H9 (cell line): ENCODE results near the gene LEMD3. TPM values are rescaled to one million over a fixed set of nuclear protein-coding genes. Genes with fewer than 3 reads are reported as not detected.

Experiments
- DNase-seq: peaks from one replicate; pipeline ENCODE4 v3.0.0-alpha.2; 2017
- H2AFZ ChIP-seq: one replicate; pipeline ENCODE4 v1.6.1; 2013; ENCODE audit warnings: mild to moderate bottlenecking, low read length, control low read depth, moderate library complexity
- H2AK5ac ChIP-seq: 2 replicates; pipeline ENCODE4 v1.6.1; 2013; ENCODE audit warnings: low read length, control low read depth, mixed read lengths; ENCODE audit not compliant: insufficient read length
- H2BK120ac ChIP-seq: one replicate; pipeline ENCODE4 v1.6.1; 2013; ENCODE audit warnings: low read depth, mild to moderate bottlenecking, low read length, control low read depth, inconsistent platforms; ENCODE audit not compliant: poor library complexity, severe bottlenecking
- H2BK12ac ChIP-seq: 2 replicates; pipeline ENCODE4 v1.6.1; 2013; ENCODE audit warnings: low read length, control low read depth, mixed read lengths, low read depth; ENCODE audit not compliant: insufficient read length
- H2BK15ac ChIP-seq: 2 replicates; pipeline ENCODE4 v1.6.1; 2013; ENCODE audit warnings: low read depth, low read length, control low read depth
- H2BK20ac ChIP-seq: one replicate; pipeline ENCODE4 v1.6.1; 2013; ENCODE audit warnings: low read depth, mild to moderate bottlenecking, low read length, control low read depth, inconsistent platforms; ENCODE audit not compliant: poor library complexity, severe bottlenecking
- H2BK5ac ChIP-seq: 2 replicates; pipeline ENCODE4 v1.6.1; 2013; ENCODE audit warnings: low read length, control low read depth, mixed read lengths; ENCODE audit not compliant: insufficient read length
- H3K14ac ChIP-seq: 2 replicates; pipeline ENCODE4 v1.6.1; 2013; ENCODE audit warnings: low read length, control low read depth; ENCODE audit not compliant: insufficient read depth
- H3K18ac ChIP-seq: 2 replicates; pipeline ENCODE4 v1.6.1; 2013; ENCODE audit warnings: low read depth, mild to moderate bottlenecking, mixed read lengths, low read length, control low read depth; ENCODE audit not compliant: insufficient read length
- H3K23ac ChIP-seq: 2 replicates; pipeline ENCODE4 v1.6.1; 2013; ENCODE audit warnings: low read length, control low read depth, mixed read lengths, low read depth; ENCODE audit not compliant: insufficient read length
- H3K23me2 ChIP-seq: 2 replicates; pipeline ENCODE4 v1.6.1; 2013; ENCODE audit warnings: low read depth, mild to moderate bottlenecking, mixed read lengths, low read length, control low read depth; ENCODE audit not compliant: insufficient read length, poor library complexity, severe bottlenecking
- H3K27ac ChIP-seq: 2 replicates; pipeline ENCODE4 v1.5.1; 2013; ENCODE audit warnings: low read length, control low read depth, mixed read lengths, low read depth; ENCODE audit not compliant: insufficient read length
- H3K27me3 ChIP-seq: 2 replicates; pipeline ENCODE4 v1.6.1; 2013; ENCODE audit warnings: low read length, control low read depth, inconsistent platforms; ENCODE audit not compliant: insufficient read depth
- H3K4ac ChIP-seq: 2 replicates; pipeline ENCODE4 v1.6.1; 2013; ENCODE audit warnings: low read depth, mild to moderate bottlenecking, control low read depth, inconsistent platforms, low read length, moderate library complexity
- H3K4me1 ChIP-seq: 2 replicates; pipeline ENCODE4 v1.6.1; 2013; ENCODE audit warnings: low read length, control low read depth, inconsistent platforms; ENCODE audit not compliant: insufficient read depth
- H3K4me2 ChIP-seq: 2 replicates; pipeline ENCODE4 v1.6.1; 2013; ENCODE audit warnings: low read length, control low read depth, mixed read lengths; ENCODE audit not compliant: insufficient read length, insufficient read depth
- H3K56ac ChIP-seq: 2 replicates; pipeline ENCODE4 v1.6.1; 2013; ENCODE audit warnings: low read depth, mild to moderate bottlenecking, mixed read lengths, low read length, control low read depth; ENCODE audit not compliant: insufficient read length
- H3K79me1 ChIP-seq: 2 replicates; pipeline ENCODE4 v1.6.1; 2013; ENCODE audit warnings: low read depth, mild to moderate bottlenecking, moderate library complexity, low read length, control low read depth, inconsistent platforms; ENCODE audit not compliant: insufficient read depth, poor library complexity, severe bottlenecking
- H3K79me2 ChIP-seq: 2 replicates; pipeline ENCODE4 v1.6.1; 2013; ENCODE audit warnings: low read length, control low read depth, inconsistent platforms; ENCODE audit not compliant: insufficient read depth
- H3K9ac ChIP-seq: 2 replicates; pipeline ENCODE4 v1.6.1; 2013; ENCODE audit warnings: low read length, control low read depth, mixed read lengths; ENCODE audit not compliant: insufficient read length; ENCODE audit errors: extremely low read depth
- H3K9me3 ChIP-seq: one replicate; pipeline ENCODE4 v1.6.1; 2013; ENCODE audit warnings: low read depth, low read length, inconsistent platforms; ENCODE audit not compliant: control insufficient read depth
- H3T11ph ChIP-seq: one replicate; pipeline ENCODE4 v1.6.1; 2013; ENCODE audit warnings: mild to moderate bottlenecking, low read length, control low read depth, inconsistent platforms
- H4K20me1 ChIP-seq: one replicate; pipeline ENCODE4 v1.6.1; 2013; ENCODE audit not compliant: control insufficient read depth, insufficient read length, insufficient read depth
- H4K5ac ChIP-seq: 2 replicates; pipeline ENCODE4 v1.6.1; 2013; ENCODE audit warnings: low read depth, mild to moderate bottlenecking, mixed read lengths, low read length, control low read depth; ENCODE audit not compliant: insufficient read length
- H4K8ac ChIP-seq: replicated peaks from 2 replicates; pipeline ENCODE4 v1.6.1; 2013; ENCODE audit warnings: low read length, control low read depth, mixed read lengths, low read depth; ENCODE audit not compliant: insufficient read length
- H4K91ac ChIP-seq: 2 replicates; pipeline ENCODE4 v1.6.1; 2013; ENCODE audit warnings: low read depth, mild to moderate bottlenecking, moderate library complexity, mixed read lengths, low read length, control low read depth; ENCODE audit not compliant: insufficient read length
- H3K27ac Mint-ChIP-seq, 3 experiments: 2 replicates in 2 of 3; 3 replicates in 1 of 3; pipeline ENCODE4 v1.8.0; 2020 to 2021; ENCODE audit warnings: mixed read lengths in 3 of 3, mild to moderate bottlenecking in 1 of 3, moderate library complexity in 1 of 3
- H3K27me3 Mint-ChIP-seq: 2 replicates; pipeline ENCODE4 v1.8.0; 2021; ENCODE audit warnings: low read depth, mild to moderate bottlenecking, moderate library complexity, mixed read lengths
- H3K36me3 Mint-ChIP-seq, 3 experiments: 2 replicates in 2 of 3; 3 replicates in 1 of 3; pipeline ENCODE4 v1.8.0; 2020 to 2021; ENCODE audit warnings: low read depth in 3 of 3, mixed read lengths in 3 of 3; ENCODE audit not compliant: insufficient read depth in 1 of 3
- H3K4me1 Mint-ChIP-seq, 2 experiments: 2 replicates each; pipeline ENCODE4 v1.8.0; 2020; ENCODE audit warnings: mixed read lengths in 2 of 2
- H3K4me3 Mint-ChIP-seq, 2 experiments: 2 replicates in 1 of 2; 3 replicates in 1 of 2; pipeline ENCODE4 v1.8.0; 2020 to 2021; ENCODE audit warnings: mild to moderate bottlenecking in 2 of 2, mixed read lengths in 2 of 2, moderate library complexity in 1 of 2
- H3K9me3 Mint-ChIP-seq, 2 experiments: 2 replicates in 1 of 2; 3 replicates in 1 of 2; pipeline ENCODE4 v1.8.0; 2020; ENCODE audit warnings: mild to moderate bottlenecking in 2 of 2, mixed read lengths in 2 of 2, moderate library complexity in 1 of 2
- CTCF ChIP-seq: fragments of 200-600 bp; sonication (generic); conservative IDR thresholded peaks from 3 replicates; pipeline ENCODE4 v1.8.0; 2021; ENCODE audit warnings: antibody characterized with exemption, mild to moderate bottlenecking
- WGBS: extraction: QIAGEN DNeasy Blood & Tissue Kit; methylation state at CpG from one replicate; pipeline ENCODE4 v1.1.7; 2013; ENCODE audit warnings: missing lambda C conversion rate, low lambda C conversion rate, mixed read lengths; ENCODE audit not compliant: insufficient read length; ENCODE audit errors: extremely low coverage; 5-methylcytosine and 5-hydroxymethylcytosine counted together
- total RNA-seq: library from RNA; stranded (reverse); gene quantifications from 2 replicates; pipeline ENCODE4 v1.2.1, GENCODE V29; 2021

Gene LEMD3
- total RNA-seq, 1 experiment from 2014 or later = 38.1 TPM

GRCh38 chr12:65279369-65280112, 110.2 kb downstream of the LEMD3 start:
- H3K36me3 Mint-ChIP-seq = no peaks in the 10 kb centered on the region
- Histone ChIP-seq H3T11ph (no peak overlapping the region), H3K18ac (no peak overlapping the region), H3K79me1 (no peaks in the 10 kb centered on the region), H3K27me3 (peaks cover 2% of the 10 kb centered on the region; the same call in 1 of the 2 replicates), H2AK5ac (no peak overlapping the region), H2BK120ac (no peak overlapping the region), H3K23me2 (peaks cover 8% of the 10 kb centered on the region), H2BK15ac (no peak overlapping the region), H2AFZ (no peak overlapping the region), H3K56ac (no peak overlapping the region), H3K9me3 (no peaks in the 10 kb centered on the region), H3K14ac (no peak overlapping the region), H3K9ac (no peak overlapping the region), H4K5ac (no peak overlapping the region), H3K4me2 (peak overlapping the region; percentile 92), H3K79me2 (no peaks in the 10 kb centered on the region), H3K4ac (no peak overlapping the region), H2BK20ac (no peak overlapping the region), H2BK5ac (no peak overlapping the region), H3K4me1 (peaks cover 3% of the 10 kb centered on the region; the same call in 1 of the 2 replicates), H4K20me1 (no peaks in the 10 kb centered on the region), H3K23ac (no peak overlapping the region), H3K27ac (no peak overlapping the region), H4K8ac (no peak overlapping the region), H4K91ac (no peak overlapping the region), H2BK12ac (no peak overlapping the region)
- peaks cover 10 to 19% of the 10 kb centered on the region in 2 experiments for H3K4me1 Mint-ChIP-seq
- peaks cover 38% of the 10 kb centered on the region for H3K27me3 Mint-ChIP-seq
- TF ChIP-seq CTCF = no peak
- H3K4me3 Mint-ChIP-seq = peak overlapping the region; percentile 72 to 80
- WGBS = no CpG with 5 or more reads among the region's 23 CpGs
- no peak overlapping the region for H3K27ac Mint-ChIP-seq
- no peak for DNase-seq
- H3K9me3 Mint-ChIP-seq = no peaks in the 10 kb centered on the region; a peak in 1 of 5 replicates
